Kidney glomerular epithelial cell (primary cell): Measurements from ENCODE around the gene MCFD2.

Experiments
- DNase-seq: peaks from one replicate; lab custom pipeline; 2025; lab: John Stamatoyannopoulos, UW

The MCFD2 gene

DNA sequence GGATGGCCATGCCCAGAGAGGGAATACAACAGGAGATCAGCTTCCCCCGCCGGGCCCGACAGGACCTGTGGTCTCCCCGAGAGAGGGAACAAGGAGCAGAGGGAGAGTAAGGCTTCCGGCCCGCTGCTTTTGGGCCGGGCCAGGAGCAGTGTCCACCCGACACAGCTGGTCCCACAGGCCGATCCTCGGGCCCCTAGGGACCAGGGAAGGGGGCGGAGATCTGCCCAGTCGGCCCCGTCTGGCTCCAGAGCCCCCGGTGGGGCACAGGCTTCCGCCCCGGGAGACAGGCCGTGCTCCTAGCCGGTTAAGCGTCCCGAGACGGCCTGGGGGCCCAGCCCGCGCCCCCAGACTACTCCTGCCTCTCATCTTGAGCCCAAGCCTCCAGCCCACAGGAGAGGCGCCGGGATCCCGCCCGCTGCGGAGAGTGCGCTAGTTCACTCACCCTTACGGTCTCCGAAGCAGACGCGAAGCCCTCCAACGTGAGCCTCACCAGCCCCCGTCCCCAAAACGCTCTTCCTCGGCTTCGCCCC lies at the start of gene MCFD2:
TSS of gene MCFD2 (minus strand) at position 526 of the 530 bp plus-strand sequence. CDS start 6,635 bp downstream, outside the sequence.
- DNase-seq = no peak

DNA sequence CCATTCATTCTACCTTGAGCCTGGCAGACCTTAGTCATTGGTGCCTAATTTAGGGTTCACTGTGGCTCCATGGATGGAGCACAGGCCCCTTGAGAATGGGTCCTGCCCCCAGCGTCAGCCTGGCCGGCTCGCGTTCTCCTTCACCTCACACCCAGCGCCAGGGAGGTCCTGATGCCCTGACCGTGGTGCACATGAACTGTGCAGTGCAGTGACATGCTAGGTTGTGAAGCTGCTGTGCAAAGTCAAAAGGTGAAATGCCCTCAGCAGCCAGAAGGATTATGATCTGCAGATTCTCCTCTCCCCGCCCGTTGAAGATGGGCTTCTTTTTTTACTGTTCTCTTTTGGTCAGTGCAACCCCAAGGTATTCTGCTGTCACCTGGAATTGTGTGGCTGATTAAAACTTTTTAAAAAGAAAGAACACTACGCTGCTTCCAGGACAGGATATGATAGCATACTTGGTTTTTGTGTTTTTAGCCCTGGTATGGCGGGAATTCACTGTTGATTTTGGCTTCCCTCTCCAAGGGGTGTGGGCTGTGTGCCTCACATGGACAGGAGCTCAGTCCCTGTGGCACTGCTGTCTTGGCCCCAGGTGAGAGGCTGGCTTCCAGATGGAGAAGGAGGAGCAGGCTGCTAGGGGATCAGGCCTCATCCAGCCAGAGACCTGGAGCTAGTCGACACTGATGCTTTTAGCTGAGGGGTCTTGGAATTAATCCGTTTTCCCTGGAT lies 49.4 kb upstream of the MCFD2 start:
- DNase-seq = peak; percentile 21

DNA sequence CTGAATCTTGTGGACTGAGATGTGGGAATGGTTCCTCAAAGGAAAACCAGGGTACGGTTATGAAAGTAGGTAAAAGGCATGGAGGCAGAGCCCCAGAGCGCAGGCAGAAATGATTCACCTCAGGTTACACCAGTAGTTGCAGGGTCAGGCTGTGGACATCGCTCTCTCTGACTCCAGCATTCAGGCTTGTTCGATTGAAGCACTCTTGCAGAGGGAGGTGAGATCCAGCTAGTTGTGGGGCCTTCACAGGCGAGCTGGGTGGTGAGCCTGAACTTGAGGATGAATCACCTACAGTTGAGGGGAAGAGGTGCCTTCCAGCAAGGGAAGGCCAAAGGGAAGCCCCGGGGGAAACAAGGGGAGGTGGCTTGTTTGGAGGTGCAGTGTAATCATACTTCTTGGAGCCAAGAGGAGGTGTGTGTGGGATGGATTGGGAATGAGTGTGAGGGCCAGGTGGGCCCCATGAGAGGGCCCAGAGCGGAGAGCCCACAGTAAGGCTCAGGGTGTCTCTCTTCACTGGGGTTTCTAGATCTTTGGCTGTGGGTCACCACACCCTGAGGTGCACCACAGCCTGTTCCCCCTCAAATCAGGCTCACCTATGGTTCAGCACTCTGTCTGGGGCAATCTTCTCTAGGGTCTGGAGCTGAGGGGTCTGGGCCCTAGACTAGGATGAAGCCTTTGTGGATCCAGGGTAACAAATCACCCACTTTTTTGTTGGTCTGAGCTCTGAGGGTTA lies 48.5 kb upstream of the MCFD2 start:
- no peak for DNase-seq

GRCh38 chr2:46963210-46963609 lies 47.6 kb upstream of the MCFD2 start:
- no peak for DNase-seq

DNA sequence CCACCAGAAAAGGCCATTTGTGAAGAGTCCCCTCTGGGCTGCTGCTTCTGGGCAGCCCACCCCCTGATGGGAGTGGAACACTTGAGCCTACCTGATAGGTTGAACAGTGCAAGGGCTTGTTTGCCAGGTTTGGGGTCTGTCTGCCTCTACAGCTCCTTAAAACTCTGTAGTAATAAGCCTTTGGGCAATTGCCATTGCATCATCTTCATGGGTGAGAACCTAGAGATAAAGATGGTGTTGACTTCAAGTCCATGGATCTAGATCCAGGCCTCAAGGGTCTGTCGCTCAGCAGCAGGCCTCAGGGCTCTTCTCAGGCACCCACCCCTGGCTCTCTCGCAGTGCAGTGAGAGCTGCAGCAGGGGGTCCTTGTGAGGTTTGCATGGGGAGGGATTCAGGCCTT lies 47.1 kb upstream of the MCFD2 start:
- no peak for DNase-seq

DNA sequence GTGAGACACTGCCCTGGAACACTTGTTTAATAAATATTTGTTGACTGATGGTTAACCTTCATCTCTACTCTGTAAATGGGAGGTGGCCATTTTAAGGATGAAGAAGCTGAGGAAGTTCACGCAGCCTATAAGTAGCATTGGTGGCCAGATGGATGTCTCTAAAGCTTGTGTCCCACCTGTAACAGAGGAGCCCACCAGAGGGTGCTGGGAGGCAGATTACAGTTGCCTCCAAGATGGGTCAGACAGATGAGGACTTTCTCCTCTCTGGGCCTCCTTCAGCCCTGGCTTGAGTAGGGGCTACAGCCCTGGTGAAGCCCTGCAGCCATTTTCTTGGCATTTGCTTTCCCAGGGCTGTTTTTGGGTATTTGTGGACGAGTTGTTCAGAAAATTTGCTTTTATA lies 45.0 kb upstream of the MCFD2 start:
- DNase-seq = no peak

DNA sequence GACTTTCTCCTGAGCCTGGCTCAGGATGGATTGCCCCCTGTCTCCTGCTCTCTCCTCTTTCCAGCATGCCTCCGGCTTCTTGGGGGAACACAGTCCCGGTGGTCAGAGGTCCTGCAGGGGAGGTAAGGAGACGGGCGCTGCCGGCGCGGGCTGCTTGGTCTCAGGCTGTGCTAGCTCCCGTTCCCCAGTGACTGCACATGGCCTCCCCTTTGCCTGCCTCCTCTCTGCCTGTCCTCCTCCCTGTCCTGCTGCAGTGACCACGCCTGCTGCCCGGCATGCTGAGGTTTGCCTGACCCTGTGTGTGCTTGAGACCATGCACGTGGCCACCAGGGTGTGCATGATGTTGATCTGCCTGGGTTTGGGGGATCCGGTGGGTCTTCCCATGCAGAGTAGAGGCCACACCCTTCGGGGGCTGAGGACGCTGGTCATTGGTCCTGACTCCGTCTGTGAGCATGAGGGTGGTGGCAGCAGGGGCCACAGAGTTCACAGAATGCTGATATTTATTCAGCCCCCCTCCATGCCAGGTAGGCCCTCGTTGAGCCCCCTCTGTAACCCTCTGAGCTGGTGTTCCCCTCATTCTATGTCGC lies 42.9 kb upstream of the MCFD2 start:
- DNase-seq = no peak

- no peak for DNase-seq
These were observed 41.5 kb upstream of the MCFD2 start for GRCh38 chr2:46956981-46957531.

GRCh38 chr2:46955764-46956163 lies 40.2 kb upstream of the MCFD2 start:
- DNase-seq = no peak

- peak; percentile 91 for DNase-seq
These were observed 39.5 kb upstream of the MCFD2 start for GRCh38 chr2:46954951-46955571.

GRCh38 chr2:46952171-46952570 lies 36.6 kb upstream of the MCFD2 start:
- no peak for DNase-seq

GRCh38 chr2:46951290-46952064 lies 35.9 kb upstream of the MCFD2 start:
- DNase-seq = no peak

- no peak for DNase-seq
These were observed 34.7 kb upstream of the MCFD2 start for GRCh38 chr2:46950314-46950713.

GRCh38 chr2:46947841-46948240 lies 32.2 kb upstream of the MCFD2 start:
- DNase-seq = no peak

GRCh38 chr2:46945671-46946070 lies 30.1 kb upstream of the MCFD2 start:
- no peak for DNase-seq

DNA sequence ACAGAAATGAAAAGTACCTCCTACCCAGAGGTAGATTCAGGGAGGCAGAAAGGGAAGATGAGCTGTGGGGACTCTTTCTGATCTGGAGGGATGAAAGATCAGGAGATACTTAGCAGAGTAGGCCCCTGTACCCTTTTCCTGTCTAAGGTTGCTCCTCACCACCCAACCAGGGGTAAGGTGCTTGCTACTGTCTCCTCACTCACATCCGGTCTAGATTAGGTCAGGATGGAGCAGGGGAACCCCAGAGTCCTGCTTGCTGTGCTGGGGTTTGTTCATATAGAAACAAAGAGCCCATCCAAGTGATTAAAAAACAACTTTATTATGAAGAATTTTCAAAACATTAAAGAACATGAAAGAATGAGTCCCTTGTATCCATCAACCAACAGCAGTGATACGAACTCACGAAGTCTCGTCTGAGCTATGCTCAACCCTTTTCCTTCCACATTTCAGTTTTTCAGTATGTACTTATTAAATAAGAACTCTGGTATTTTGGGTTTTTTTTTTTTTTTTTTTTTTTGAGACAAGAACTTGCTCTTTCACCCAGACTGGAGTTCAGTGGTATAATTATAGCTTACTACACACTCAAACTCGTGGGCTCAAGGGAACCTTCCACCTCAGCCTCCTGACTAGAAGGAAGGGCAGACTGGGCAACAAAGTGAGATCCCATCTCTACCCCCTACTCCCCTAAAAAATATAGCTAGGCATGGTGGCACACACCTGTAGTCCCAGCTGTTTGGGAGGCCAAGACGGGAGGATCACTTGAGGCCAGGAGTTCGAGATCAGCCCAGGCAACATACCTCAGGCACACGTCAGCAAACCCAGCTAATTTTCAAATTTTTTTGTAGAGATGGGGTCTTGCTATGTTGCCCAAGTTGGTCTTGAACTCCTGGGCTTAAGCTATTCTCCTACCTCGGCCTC lies 28.5 kb upstream of the MCFD2 start:
- DNase-seq = no peak

DNA sequence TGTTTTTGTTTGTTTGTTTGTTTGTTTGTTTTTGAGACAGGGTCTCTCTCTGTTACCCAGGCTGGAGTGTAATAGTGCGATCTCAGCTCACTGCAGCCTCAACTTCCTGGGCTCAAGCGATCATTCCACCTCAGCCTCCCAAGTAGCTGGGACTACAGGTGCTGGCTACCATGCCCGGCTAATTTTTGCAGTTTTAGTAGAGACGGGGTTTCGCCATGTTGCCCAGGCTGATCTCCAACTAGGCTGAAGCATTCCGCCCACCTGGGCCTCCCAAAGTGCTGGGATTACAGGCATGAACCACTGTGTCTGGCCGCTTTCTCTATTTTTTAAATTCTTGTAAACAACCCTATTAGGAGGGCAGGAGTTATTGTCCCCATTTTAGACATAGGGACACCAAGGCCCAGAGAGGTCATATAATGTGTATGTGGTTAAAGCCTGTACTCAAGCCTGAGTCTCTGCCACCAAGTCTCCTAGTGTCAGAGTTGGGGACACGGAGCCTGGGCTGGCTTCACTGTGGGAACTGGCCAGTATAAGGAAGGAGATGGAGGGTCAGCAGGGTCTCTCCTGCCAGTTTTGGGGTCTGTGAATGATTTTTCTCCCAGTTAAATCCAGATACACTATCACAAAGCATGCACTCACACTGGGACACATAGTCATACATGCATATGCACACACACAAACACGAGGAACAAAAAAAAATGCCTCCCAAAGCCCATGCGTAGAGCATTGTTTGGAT lies 27.5 kb upstream of the MCFD2 start:
- DNase-seq = no peak

GRCh38 chr2:46942143-46942526 lies 26.5 kb upstream of the MCFD2 start:
- peak; percentile 39 for DNase-seq

- no peak for DNase-seq
These were observed 24.2 kb upstream of the MCFD2 start for GRCh38 chr2:46939626-46940359.
